WTC11 (cell line): ENCODE results near the gene SLC2A9. TPM values are rescaled to one million over a fixed set of nuclear protein-coding genes. Genes with fewer than 3 reads are reported as not detected.

ENCODE experiments used
- ATAC-seq: fragments of 200-7000 bp; cut with Tn5 transposase; 2 replicates; pipeline ENCODE4 v1.10.0; 2021; ENCODE audit warnings: mild to moderate bottlenecking, moderate library complexity
- CTCF ChIA-PET: fragments of 300-600 bp; sonication (Branson Sonifier 250); formaldehyde crosslinking; loops from one replicate; lab custom pipeline; 2021; ENCODE audit warnings: antibody characterized with exemption; lab: Charles Lee
- POLR2A ChIA-PET: fragments of 350-600 bp; sonication (Branson Sonifier 250); formaldehyde crosslinking; loops from one replicate; lab custom pipeline; 2021; ENCODE audit warnings: antibody characterized with exemption; lab: Charles Lee
- DNase-seq: peaks from one replicate; pipeline ENCODE4 v3.0.0; 2021; ENCODE audit warnings: low spot score
- H3K27ac Mint-ChIP-seq: 2 replicates; pipeline ENCODE4 v1.8.0; 2021; ENCODE audit warnings: mixed read lengths
- H3K27me3 Mint-ChIP-seq: 2 replicates; pipeline ENCODE4 v1.8.0; 2021; ENCODE audit warnings: low read depth, mild to moderate bottlenecking, moderate library complexity, mixed read lengths
- H3K36me3 Mint-ChIP-seq: 2 replicates; pipeline ENCODE4 v1.8.0; 2021; ENCODE audit warnings: mixed read lengths
- H3K4me1 Mint-ChIP-seq: 2 replicates; pipeline ENCODE4 v1.8.0; 2022; ENCODE audit warnings: mixed read lengths
- H3K4me3 Mint-ChIP-seq: 2 replicates; pipeline ENCODE4 v1.8.0; 2021; ENCODE audit warnings: mild to moderate bottlenecking, moderate library complexity, mixed read lengths
- H3K9me3 Mint-ChIP-seq: 2 replicates; pipeline ENCODE4 v1.8.0; 2021; ENCODE audit warnings: mixed read lengths
- ATF6 ChIP-seq: sonication (generic); formaldehyde crosslinking; IDR thresholded peaks from 2 replicates; pipeline ENCODE4 v1.8.1; 2023; ENCODE audit warnings: mild to moderate bottlenecking, missing genetic modification reagents
- CDX4 ChIP-seq: fragments of 250-450 bp; sonication (Bioruptor Pico); IDR thresholded peaks from 2 replicates; pipeline ENCODE4 v1.9.0; 2021; ENCODE audit warnings: moderate library complexity, mild to moderate bottlenecking, inconsistent platforms, borderline replicate concordance
- CREB1 ChIP-seq: sonication (generic); formaldehyde crosslinking; IDR thresholded peaks from 2 replicates; pipeline ENCODE4 v1.8.0; 2023; ENCODE audit warnings: mild to moderate bottlenecking, missing genetic modification reagents
- ELF4 ChIP-seq: sonication (generic); formaldehyde crosslinking; IDR thresholded peaks from 2 replicates; pipeline ENCODE4 v1.8.1; 2022; ENCODE audit warnings: low read depth, mild to moderate bottlenecking, moderate library complexity, missing genetic modification reagents
- ETV6 ChIP-seq: sonication (generic); formaldehyde crosslinking; IDR thresholded peaks from 2 replicates; pipeline ENCODE4 v1.8.1; 2022; ENCODE audit warnings: mild to moderate bottlenecking, missing genetic modification reagents
- FOXK1 ChIP-seq: sonication (generic); formaldehyde crosslinking; IDR thresholded peaks from 2 replicates; pipeline ENCODE4 v1.8.0; 2022; ENCODE audit warnings: mild to moderate bottlenecking, moderate library complexity, missing genetic modification reagents
- FOXP1 ChIP-seq: sonication (generic); formaldehyde crosslinking; IDR thresholded peaks from 2 replicates; pipeline ENCODE4 v1.8.0; 2022; ENCODE audit warnings: missing genetic modification reagents, mild to moderate bottlenecking, moderate library complexity, borderline replicate concordance
- GABPB1 ChIP-seq: sonication (generic); formaldehyde crosslinking; IDR thresholded peaks from 2 replicates; pipeline ENCODE4 v1.8.1; 2023; ENCODE audit warnings: mild to moderate bottlenecking, missing genetic modification reagents
- MYBL2 ChIP-seq: sonication (generic); formaldehyde crosslinking; IDR thresholded peaks from 2 replicates; pipeline ENCODE4 v1.8.1; 2023; ENCODE audit warnings: mild to moderate bottlenecking, moderate library complexity, missing genetic modification reagents
- NR2C2 ChIP-seq: sonication (generic); formaldehyde crosslinking; IDR thresholded peaks from 2 replicates; pipeline ENCODE4 v1.8.0; 2022; ENCODE audit warnings: mild to moderate bottlenecking, missing genetic modification reagents
- OVOL2 ChIP-seq: fragments of 250-450 bp; sonication (Bioruptor Pico); IDR thresholded peaks from 2 replicates; pipeline ENCODE4 v1.9.0; 2021; ENCODE audit warnings: mild to moderate bottlenecking, borderline replicate concordance
- PREB ChIP-seq: sonication (generic); formaldehyde crosslinking; IDR thresholded peaks from 2 replicates; pipeline ENCODE4 v1.8.1; 2022; ENCODE audit warnings: mild to moderate bottlenecking, missing genetic modification reagents, moderate library complexity, borderline replicate concordance
- SMAD4 ChIP-seq: sonication (generic); formaldehyde crosslinking; IDR thresholded peaks from 2 replicates; pipeline ENCODE4 v1.8.0; 2022; ENCODE audit warnings: mild to moderate bottlenecking, missing genetic modification reagents
- TCF7 ChIP-seq: sonication (generic); formaldehyde crosslinking; IDR thresholded peaks from 2 replicates; pipeline ENCODE4 v1.8.0; 2022; ENCODE audit warnings: mild to moderate bottlenecking, low read depth, missing genetic modification reagents, moderate library complexity
- TP53 ChIP-seq: sonication (generic); formaldehyde crosslinking; IDR thresholded peaks from 2 replicates; pipeline ENCODE4 v1.8.1; 2023; ENCODE audit warnings: mild to moderate bottlenecking, missing genetic modification reagents
- ZNF263 ChIP-seq: sonication (generic); formaldehyde crosslinking; IDR thresholded peaks from 2 replicates; pipeline ENCODE4 v1.8.1; 2022; ENCODE audit warnings: low read depth, mild to moderate bottlenecking, moderate library complexity, missing genetic modification reagents
- ZNF317 ChIP-seq: sonication (generic); formaldehyde crosslinking; IDR thresholded peaks from 2 replicates; pipeline ENCODE4 v1.8.1; 2023; ENCODE audit warnings: low read depth, mild to moderate bottlenecking, moderate library complexity, missing genetic modification reagents, borderline replicate concordance
- ZNF425 ChIP-seq: fragments of 250-450 bp; sonication (Bioruptor Pico); conservative IDR thresholded peaks from 2 replicates; pipeline ENCODE4 v1.9.0; 2021; ENCODE audit warnings: mild to moderate bottlenecking
- total RNA-seq: library from RNA; stranded (reverse); gene quantifications from 3 replicates; pipeline ENCODE4 v1.2.3, GENCODE V29; 2021

The SLC2A9 gene
- total RNA-seq, 1 experiment from 2014 or later = not detected

GRCh38 chr4:9962611-9963314, 58.5 kb downstream of the SLC2A9 start:
- peaks cover 19% of the 10 kb centered on the region for H3K9me3 Mint-ChIP-seq
- ATAC-seq (no peak), DNase-seq (no peak)
- CTCF ChIA-PET = no interaction called here
- TF ChIP-seq TCF7 (CRISPR knock-in tag) (no peak), GABPB1 (no peak), TP53 (CRISPR knock-in tag) (no peak), CREB1 (CRISPR knock-in tag) (no peak), SMAD4 (CRISPR knock-in tag) (no peak), NR2C2 (CRISPR knock-in tag) (no peak), FOXP1 (no peak), ZNF263 (CRISPR knock-in tag) (no peak), FOXK1 (CRISPR knock-in tag) (no peak)
- H3K4me3 Mint-ChIP-seq = no peak overlapping the region
- POLR2A ChIA-PET = no interaction called here
- H3K4me1 Mint-ChIP-seq = peaks cover 17% of the 10 kb centered on the region
- H3K27me3 Mint-ChIP-seq = no peaks in the 10 kb centered on the region
- no peak overlapping the region for H3K27ac Mint-ChIP-seq
- no peaks in the 10 kb centered on the region for H3K36me3 Mint-ChIP-seq

- TF ChIP-seq OVOL2 (CRISPR knock-in tag) (no peak), ZNF263 (CRISPR knock-in tag) (no peak)
- Mint-ChIP-seq H3K27ac (no peak overlapping the region), H3K4me3 (no peak overlapping the region), H3K9me3 (no peaks in the 10 kb centered on the region), H3K27me3 (no peaks in the 10 kb centered on the region; the same call in 1 of the 2 replicates), H3K36me3 (no peaks in the 10 kb centered on the region), H3K4me1 (peaks cover 3% of the 10 kb centered on the region)
- DNase-seq = no peak
- ATAC-seq = no peak
- ChIA-PET CTCF (no interaction called here), POLR2A (no interaction called here)
Observed at GRCh38 chr4:9954468-9954867, 66.8 kb downstream of the SLC2A9 start.

- DNase-seq (no peak), ATAC-seq (no peak)
- no peaks in the 10 kb centered on the region for H3K36me3 Mint-ChIP-seq
- CTCF ChIA-PET = interaction anchor here (0.6 to 1.2 kb wide), 3 partner anchors 61 to 250 kb away, joined by 3 to 6 read pairs (median 3); no protein-coding TSS in a partner anchor
- no peak overlapping the region for H3K27ac Mint-ChIP-seq
- no peak overlapping the region for H3K4me3 Mint-ChIP-seq
- H3K9me3 Mint-ChIP-seq = no peaks in the 10 kb centered on the region
- POLR2A ChIA-PET = no interaction called here
- TF ChIP-seq ATF6 (CRISPR knock-in tag) (no peak), ETV6 (CRISPR knock-in tag) (no peak)
- no peaks in the 10 kb centered on the region; the same call in 1 of the 2 replicates for H3K27me3 Mint-ChIP-seq
- peaks cover 3% of the 10 kb centered on the region for H3K4me1 Mint-ChIP-seq
Observed at GRCh38 chr4:9953089-9953488, 68.2 kb downstream of the SLC2A9 start.

GRCh38 chr4:9952415-9952950, 68.8 kb downstream of the SLC2A9 start:
- CTCF ChIA-PET = interaction anchor here (0.6 to 1.2 kb wide), 5 partner anchors 61 to 249 kb away, joined by 3 to 6 read pairs (median 3); no protein-coding TSS in a partner anchor
- H3K9me3 Mint-ChIP-seq = no peaks in the 10 kb centered on the region
- POLR2A ChIA-PET = no interaction called here
- ATAC-seq (peak; percentile 72), DNase-seq (no peak)
- peaks cover 7% of the 10 kb centered on the region for H3K4me1 Mint-ChIP-seq
- no peaks in the 10 kb centered on the region for H3K36me3 Mint-ChIP-seq
- H3K4me3 Mint-ChIP-seq = no peak overlapping the region
- H3K27ac Mint-ChIP-seq = no peak overlapping the region
- H3K27me3 Mint-ChIP-seq = no peaks in the 10 kb centered on the region; the same call in 1 of the 2 replicates
- TF ChIP-seq ZNF317 (no peak), CDX4 (CRISPR knock-in tag) (no peak), MYBL2 (no peak), PREB (CRISPR knock-in tag) (no peak), ELF4 (CRISPR knock-in tag) (no peak), ZNF425 (CRISPR knock-in tag) (no peak)
